Adrenal gland (tissue), 5 donors: ENCODE data around the gene PRKCI.

Experiments
- CTCF ChIP-seq, 6 experiments: fragments of 450-650 bp in 4 of 6; fragments of 200-600 bp in 2 of 6; sonication (generic) in 1 of 6; IDR thresholded peaks; 1 replicate in 5 of 6; 2 replicates in 1 of 6; pipeline versions ENCODE4 v1.5.1 to v1.8.0; 2016 to 2021; ENCODE audit warnings: antibody characterized with exemption in 6 of 6, mild to moderate bottlenecking in 2 of 6, moderate library complexity in 1 of 6
- POLR2A ChIP-seq, 2 donors: fragments of 450-650 bp; IDR thresholded peaks; one replicate each; pipeline ENCODE4 v1.6.1; 2017; ENCODE audit warnings: antibody characterized with exemption in 2 of 2, mild to moderate bottlenecking in 2 of 2, moderate library complexity in 1 of 2
- donor health status: DM: no; HTN: no; CAD: no.

- no peak for TF ChIP-seq POLR2A (IDR thresholded peaks at IDR 0.05)
- no peak for TF ChIP-seq CTCF (IDR thresholded peaks at IDR 0.05)
These were observed 34.9 kb downstream of the PRKCI start for GRCh38 chr3:170257145-170257544.
